ENCODE results near the gene TSR3.

The TSR3 gene

DNA sequence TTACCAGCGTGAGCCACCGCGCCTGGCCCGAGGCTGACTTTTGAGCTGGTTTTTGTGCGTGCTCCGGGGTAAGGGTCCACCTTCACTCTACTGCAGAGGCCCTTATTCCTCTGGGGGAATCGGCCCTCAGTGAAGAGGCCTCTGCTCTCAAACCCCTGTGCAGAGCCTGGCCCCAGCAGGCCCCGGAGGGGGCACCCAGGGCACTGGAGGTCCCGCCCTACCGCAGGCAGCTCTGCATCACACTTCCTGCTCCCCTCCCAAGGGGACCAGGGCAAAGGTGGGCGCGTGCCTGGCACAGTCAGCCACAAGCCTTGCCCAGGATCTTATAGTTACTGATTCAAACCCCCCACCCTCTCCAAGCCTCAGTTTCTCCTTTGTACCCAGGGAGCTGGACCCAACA, 45.9 kb downstream of the TSR3 start:
- Mint-ChIP-seq H3K27me3 (ENCODE audit: low read depth, poor library complexity) (peaks cover 7% of the 10 kb centered on the region), H3K4me3 (no peak overlapping the region), H3K36me3 (ENCODE audit: low read depth) (no peaks in the 10 kb centered on the region), H3K27ac (no peak overlapping the region), H3K9me3 (no peaks in the 10 kb centered on the region), H3K4me1 (peaks cover 36% of the 10 kb centered on the region)
- DNase-seq: no peak
- TF ChIP-seq, protein P1, sequence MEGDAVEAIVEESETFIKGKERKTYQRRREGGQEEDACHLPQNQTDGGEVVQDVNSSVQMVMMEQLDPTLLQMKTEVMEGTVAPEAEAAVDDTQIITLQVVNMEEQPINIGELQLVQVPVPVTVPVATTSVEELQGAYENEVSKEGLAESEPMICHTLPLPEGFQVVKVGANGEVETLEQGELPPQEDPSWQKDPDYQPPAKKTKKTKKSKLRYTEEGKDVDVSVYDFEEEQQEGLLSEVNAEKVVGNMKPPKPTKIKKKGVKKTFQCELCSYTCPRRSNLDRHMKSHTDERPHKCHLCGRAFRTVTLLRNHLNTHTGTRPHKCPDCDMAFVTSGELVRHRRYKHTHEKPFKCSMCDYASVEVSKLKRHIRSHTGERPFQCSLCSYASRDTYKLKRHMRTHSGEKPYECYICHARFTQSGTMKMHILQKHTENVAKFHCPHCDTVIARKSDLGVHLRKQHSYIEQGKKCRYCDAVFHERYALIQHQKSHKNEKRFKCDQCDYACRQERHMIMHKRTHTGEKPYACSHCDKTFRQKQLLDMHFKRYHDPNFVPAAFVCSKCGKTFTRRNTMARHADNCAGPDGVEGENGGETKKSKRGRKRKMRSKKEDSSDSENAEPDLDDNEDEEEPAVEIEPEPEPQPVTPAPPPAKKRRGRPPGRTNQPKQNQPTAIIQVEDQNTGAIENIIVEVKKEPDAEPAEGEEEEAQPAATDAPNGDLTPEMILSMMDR (IDR thresholded peaks at IDR 0.05): no peak

DNA sequence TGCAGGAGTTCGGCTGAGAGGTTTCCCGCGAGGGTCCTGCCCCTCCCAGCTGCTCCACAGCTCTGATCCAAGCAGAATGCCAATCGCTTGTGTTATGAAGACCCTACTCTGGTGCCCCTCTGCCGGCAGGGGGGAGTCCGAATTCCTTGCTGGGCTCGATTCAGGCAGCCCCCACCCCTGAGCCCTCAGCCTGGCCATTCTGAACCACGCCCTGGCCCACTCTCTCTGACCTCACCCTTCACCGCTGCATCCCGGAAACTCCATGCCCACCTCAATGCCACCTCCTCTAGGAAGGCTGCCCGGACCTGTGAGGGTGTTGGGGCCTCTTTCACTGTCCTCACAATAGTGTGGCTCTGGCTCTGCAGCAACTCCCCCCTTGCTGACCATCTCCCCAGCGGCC, 50.1 kb downstream of the TSR3 start:
- no peak overlapping the region for H3K27ac Mint-ChIP-seq
- peaks cover 25% of the 10 kb centered on the region for H3K27me3 Mint-ChIP-seq (ENCODE audit: low read depth, poor library complexity)
- H3K9me3 Mint-ChIP-seq: peaks cover 3% of the 10 kb centered on the region
- no peaks in the 10 kb centered on the region for H3K36me3 Mint-ChIP-seq (ENCODE audit: low read depth)
- peaks cover 57% of the 10 kb centered on the region for H3K4me1 Mint-ChIP-seq
- TF ChIP-seq, protein P1 (IDR thresholded peaks at IDR 0.05): no peak
- no peak for DNase-seq
- no peak overlapping the region for H3K4me3 Mint-ChIP-seq

DNA sequence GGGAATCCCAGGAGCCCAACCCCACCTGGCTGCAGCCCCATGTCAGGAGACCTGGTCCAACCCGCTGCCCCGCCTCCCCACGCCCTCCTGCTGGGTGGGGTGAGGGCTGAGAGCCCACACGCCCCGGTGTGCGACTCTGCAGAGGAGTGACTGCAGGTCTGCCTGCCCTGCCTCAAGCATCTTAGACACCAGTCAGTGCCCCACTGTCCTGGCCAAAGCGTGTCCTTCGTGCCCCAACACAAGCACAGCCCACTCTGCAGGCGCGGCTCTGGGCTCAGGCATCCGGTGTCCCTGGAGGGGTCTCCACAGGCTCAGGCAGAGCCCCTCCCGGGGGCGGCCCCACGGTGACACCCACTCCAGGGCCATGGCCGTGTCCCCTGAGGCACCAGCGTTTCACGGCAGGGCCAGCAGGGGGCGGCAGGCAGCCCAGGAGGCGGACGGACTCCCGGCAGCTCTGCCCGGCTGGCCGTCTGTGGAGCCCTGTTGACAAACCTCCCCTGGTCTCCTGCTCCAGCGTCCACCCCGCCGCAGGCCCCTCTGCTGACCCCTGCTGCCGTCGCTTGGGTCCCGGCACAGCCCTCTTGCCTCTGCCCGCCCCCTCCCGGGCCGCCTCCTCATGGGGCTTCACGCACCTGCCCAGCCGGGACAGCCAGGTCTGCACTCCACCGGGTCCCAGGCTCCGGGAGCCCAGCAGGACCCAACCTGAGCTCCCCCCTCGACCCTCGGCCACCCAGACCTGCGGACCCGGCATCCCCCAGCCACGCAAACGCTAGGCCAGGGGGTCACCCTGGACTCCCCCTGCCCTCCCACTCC, 50.8 kb downstream of the TSR3 start:
- Mint-ChIP-seq H3K4me3 (no peak overlapping the region), H3K4me1 (peaks cover 53% of the 10 kb centered on the region), H3K27ac (no peak overlapping the region), H3K36me3 (ENCODE audit: low read depth) (no peaks in the 10 kb centered on the region), H3K9me3 (peaks cover 3% of the 10 kb centered on the region), H3K27me3 (ENCODE audit: low read depth, poor library complexity) (peaks cover 22% of the 10 kb centered on the region)
- TF ChIP-seq, protein P1 (IDR thresholded peaks at IDR 0.05): peak; percentile 79
- DNase-seq: peak; percentile 85

DNA sequence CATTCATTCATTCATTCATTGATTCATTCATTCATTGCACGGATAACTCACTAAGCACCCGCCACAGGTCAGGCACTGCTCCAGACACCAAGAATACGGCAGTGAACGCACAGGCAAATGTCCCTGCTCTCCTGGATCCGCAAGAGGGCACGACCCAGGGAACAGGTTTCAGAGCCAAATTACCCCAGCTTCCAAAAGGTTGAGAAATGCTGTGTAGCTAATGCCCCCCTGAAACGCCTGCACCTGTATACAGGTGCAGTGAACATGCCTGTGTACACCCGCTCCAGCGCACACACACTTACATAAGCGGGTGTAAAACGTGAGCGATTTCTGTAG, 51.8 kb downstream of the TSR3 start:
- H3K36me3 Mint-ChIP-seq (ENCODE audit: low read depth): no peaks in the 10 kb centered on the region
- DNase-seq: no peak
- H3K27me3 Mint-ChIP-seq (ENCODE audit: low read depth, poor library complexity): peaks cover 28% of the 10 kb centered on the region
- peaks cover 3% of the 10 kb centered on the region for H3K9me3 Mint-ChIP-seq
- TF ChIP-seq, protein P1 (IDR thresholded peaks at IDR 0.05): no peak
- peaks cover 62% of the 10 kb centered on the region for H3K4me1 Mint-ChIP-seq
- H3K4me3 Mint-ChIP-seq: peak overlapping the region; percentile 64
- H3K27ac Mint-ChIP-seq: no peak overlapping the region
